Caco-2 (cell line): ENCODE data around the gene SSBP2. TPM values are rescaled to one million over a fixed set of nuclear protein-coding genes. Genes with fewer than 3 reads are reported as not detected.
"Not testable (repeated sequence)": the region's sequence is repeated elsewhere in the genome, so short reads cannot be mapped to it uniquely, and the experiment has no call there.

Source experiments
- BruUV-seq: library from RNA; stranded (reverse); fragments of 400-500 nt; replicated peaks from 2 replicates; lab custom pipeline; 2021; lab: Mats Ljungman, UMichigan
- CTCF ChIA-PET: fragments of 300-600 bp; sonication (Branson Sonifier 250); formaldehyde crosslinking; loops from one replicate; lab custom pipeline; 2022; ENCODE audit warnings: antibody characterized with exemption; lab: Charles Lee
- POLR2A ChIA-PET: fragments of 300-600 bp; sonication (Branson Sonifier 250); formaldehyde crosslinking; loops from one replicate; lab custom pipeline; 2022; ENCODE audit warnings: antibody characterized with exemption; lab: Charles Lee
- DNase-seq, 2 experiments: peaks; one replicate each; pipeline versions ENCODE4 v3.0.0 to v3.0.0-alpha.2; 2020 to 2022
- H3K27me3 ChIP-seq: replicated peaks from 2 replicates; pipeline ENCODE4 v1.6.0; 2011; ENCODE audit warnings: low read length; ENCODE audit not compliant: control insufficient read depth, insufficient read depth
- H3K36me3 ChIP-seq: 2 replicates; pipeline ENCODE4 v1.5.1; 2011; ENCODE audit warnings: low read length; ENCODE audit not compliant: control insufficient read depth, insufficient read depth
- H3K4me1 ChIP-seq: fragments of 250-450 bp; sonication (Bioruptor Pico); 2 replicates; pipeline ENCODE4 v1.5.1; 2020; ENCODE audit warnings: mild to moderate bottlenecking
- H3K4me3 ChIP-seq: 2 replicates; pipeline ENCODE4 v1.5.1; 2011; ENCODE audit warnings: low read depth, mild to moderate bottlenecking, control low read depth, low read length
- H3K9me3 ChIP-seq: fragments of 250-450 bp; sonication (Bioruptor Pico); 2 replicates; pipeline ENCODE4 v1.5.1; 2020; ENCODE audit warnings: mild to moderate bottlenecking, moderate library complexity
- H3K27ac Mint-ChIP-seq: one replicate; pipeline ENCODE4 v1.8.0; 2022; ENCODE audit warnings: mixed read lengths; ENCODE audit not compliant: unreplicated experiment
- H3K27me3 Mint-ChIP-seq: one replicate; pipeline ENCODE4 v1.8.0; 2022; ENCODE audit warnings: mixed read lengths; ENCODE audit not compliant: insufficient read depth, unreplicated experiment
- H3K36me3 Mint-ChIP-seq: one replicate; pipeline ENCODE4 v1.8.0; 2022; ENCODE audit warnings: mild to moderate bottlenecking, mixed read lengths; ENCODE audit not compliant: insufficient read depth, unreplicated experiment
- H3K4me1 Mint-ChIP-seq: one replicate; pipeline ENCODE4 v1.8.0; 2022; ENCODE audit warnings: low read depth, mixed read lengths; ENCODE audit not compliant: unreplicated experiment
- H3K4me3 Mint-ChIP-seq: one replicate; pipeline ENCODE4 v1.8.0; 2022; ENCODE audit warnings: mild to moderate bottlenecking, moderate library complexity, mixed read lengths; ENCODE audit not compliant: unreplicated experiment
- H3K9me3 Mint-ChIP-seq: one replicate; pipeline ENCODE4 v1.8.0; 2022; ENCODE audit warnings: mixed read lengths; ENCODE audit not compliant: unreplicated experiment
- CTCF ChIP-seq, 2 experiments: fragments of 200-600 bp in 1 of 2; IDR thresholded peaks; 1 replicate in 1 of 2; 2 replicates in 1 of 2; pipeline versions ENCODE4 v1.5.1 to v1.8.0; 2011 to 2022; ENCODE audit warnings: antibody characterized with exemption in 1 of 2, control low read depth in 1 of 2, inconsistent platforms in 1 of 2, low read depth in 1 of 2, low read length in 1 of 2, mild to moderate bottlenecking in 1 of 2, moderate library complexity in 1 of 2; ENCODE audit not compliant: insufficient read depth in 1 of 2, severe bottlenecking in 1 of 2, unreplicated experiment in 1 of 2
- intact Hi-C: fragments of 100-400 bp; cut with micrococcal nuclease; formaldehyde crosslinking; loops from one replicate; pipeline ENCODE4 v1.10.0; 2022; ENCODE audit not compliant: unreplicated experiment
- total RNA-seq: library from RNA; stranded (reverse); gene quantifications from 2 replicates; pipeline ENCODE4 v1.2.3, GENCODE V29; 2022

SSBP2 gene
- total RNA-seq, 1 experiment from 2014 or later = 2.5 TPM

DNA sequence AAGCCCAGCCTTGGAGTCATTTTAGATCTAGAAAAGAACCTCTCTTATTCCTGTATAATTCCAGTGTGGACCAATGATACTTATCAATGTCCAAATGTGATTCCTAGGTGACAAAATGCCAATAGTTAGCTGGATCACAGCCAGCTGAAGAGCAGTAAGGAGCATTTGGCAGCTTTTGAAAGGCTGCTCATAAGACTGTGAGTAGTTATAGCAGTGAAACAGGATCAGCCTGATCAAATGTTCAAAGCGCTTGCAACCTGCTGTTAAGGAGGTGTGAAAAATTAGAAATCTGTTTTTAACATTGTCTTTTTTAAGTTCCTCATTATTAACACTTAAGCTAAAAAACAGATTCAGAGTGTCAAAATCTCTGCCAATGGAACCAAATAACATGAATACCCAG is 85.1 kb downstream of the SSBP2 start:
- POLR2A ChIA-PET = no interaction called here
- BruUV-seq = no TSS peak
- no peaks in the 10 kb centered on the region for H3K36me3 Mint-ChIP-seq

DNA sequence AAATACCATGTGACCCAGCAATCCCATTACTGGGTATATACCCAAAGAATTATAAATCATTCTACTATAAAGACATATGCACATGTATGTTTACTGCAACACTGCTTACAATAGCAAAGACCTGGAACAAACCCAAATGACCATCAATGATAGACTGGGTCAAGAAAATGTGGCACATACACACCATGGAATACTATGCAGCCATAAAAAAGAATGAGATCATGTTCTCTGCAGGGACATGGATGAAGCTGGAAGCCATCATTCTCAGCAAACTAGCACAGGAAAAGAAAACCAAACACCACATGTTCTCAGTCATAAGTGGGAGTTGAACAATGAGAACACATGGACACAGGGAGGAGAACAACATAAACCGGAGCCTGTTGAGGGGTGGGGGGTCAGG is 90.3 kb downstream of the SSBP2 start:
- H3K27ac Mint-ChIP-seq, H3K36me3 Mint-ChIP-seq, H3K27me3 ChIP-seq, H3K4me3 Mint-ChIP-seq, POLR2A ChIA-PET, H3K9me3 ChIP-seq, H3K4me3 ChIP-seq, H3K27me3 Mint-ChIP-seq, H3K9me3 Mint-ChIP-seq, H3K36me3 ChIP-seq, DNase-seq, H3K4me1 ChIP-seq, H3K4me1 Mint-ChIP-seq, CTCF ChIA-PET, BruUV-seq: not testable (repeated sequence)
- intact Hi-C loops = loop anchor here (1.0 kb wide), 1 partner anchor 18 kb away; no protein-coding TSS in a partner anchor

More for the DNA sequence above, 85.1 kb downstream of the SSBP2 start:
- H3K9me3 ChIP-seq = no peaks in the 10 kb centered on the region
- Mint-ChIP-seq H3K27me3 (peaks cover 10% of the 10 kb centered on the region), H3K9me3 (no peaks in the 10 kb centered on the region), H3K4me3 (no peak overlapping the region), H3K27ac (no peak overlapping the region), H3K4me1 (no peaks in the 10 kb centered on the region)
- H3K4me1 ChIP-seq = no peaks in the 10 kb centered on the region
- TF ChIP-seq CTCF (IDR thresholded peaks at IDR 0.05; ENCODE audit: insufficient read depth in 1 of 2, low read depth in 1 of 2, low read length in 1 of 2, severe bottlenecking in 1 of 2, unreplicated experiment in 1 of 2) = no peak
- no peaks in the 10 kb centered on the region for H3K36me3 ChIP-seq
- H3K27me3 ChIP-seq = no peaks in the 10 kb centered on the region
- intact Hi-C loops = no loop called here
- H3K4me3 ChIP-seq = no peak overlapping the region
- DNase-seq = no peak
- CTCF ChIA-PET = no interaction called here

DNA sequence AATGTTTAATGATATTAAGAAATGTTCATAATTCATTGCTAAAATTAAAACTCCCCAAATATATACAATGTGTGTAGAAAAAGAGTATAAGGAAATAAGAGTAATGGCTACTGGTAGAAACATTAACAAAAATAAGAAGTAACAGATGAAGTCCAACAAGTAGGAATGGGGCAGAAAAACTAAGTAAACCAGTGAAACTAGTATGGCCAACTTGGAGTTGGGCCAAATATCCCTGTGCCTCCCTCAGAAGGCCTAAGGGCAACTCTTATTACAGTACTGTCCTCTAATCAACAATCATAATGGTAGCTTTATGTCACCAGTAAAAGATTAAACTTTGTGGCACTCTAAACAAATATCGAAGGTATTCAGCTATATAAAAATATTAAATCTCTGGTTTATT is 93.5 kb downstream of the SSBP2 start:
- H3K4me1 ChIP-seq = no peaks in the 10 kb centered on the region
- Mint-ChIP-seq H3K4me1 (no peaks in the 10 kb centered on the region), H3K27ac (no peak overlapping the region), H3K36me3 (no peaks in the 10 kb centered on the region), H3K27me3 (peaks cover 8% of the 10 kb centered on the region), H3K4me3 (no peak overlapping the region), H3K9me3 (no peaks in the 10 kb centered on the region)
- intact Hi-C loops = no loop called here
- H3K36me3 ChIP-seq = no peaks in the 10 kb centered on the region
- no peak for TF ChIP-seq CTCF (IDR thresholded peaks at IDR 0.05; ENCODE audit: insufficient read depth in 1 of 2, low read depth in 1 of 2, low read length in 1 of 2, severe bottlenecking in 1 of 2, unreplicated experiment in 1 of 2)
- ChIA-PET CTCF (no interaction called here), POLR2A (no interaction called here)
- no peak overlapping the region for H3K4me3 ChIP-seq
- no peaks in the 10 kb centered on the region for H3K27me3 ChIP-seq
- no peaks in the 10 kb centered on the region for H3K9me3 ChIP-seq
- no TSS peak for BruUV-seq
- no peak for DNase-seq

- Mint-ChIP-seq H3K4me3 (no peak overlapping the region), H3K9me3 (no peaks in the 10 kb centered on the region), H3K27ac (no peak overlapping the region), H3K36me3 (no peaks in the 10 kb centered on the region), H3K4me1 (no peaks in the 10 kb centered on the region), H3K27me3 (peaks cover 8% of the 10 kb centered on the region)
- no peak for DNase-seq
- CTCF ChIA-PET = no interaction called here
- Histone ChIP-seq H3K27me3 (no peaks in the 10 kb centered on the region), H3K36me3 (no peaks in the 10 kb centered on the region), H3K4me3 (no peak overlapping the region), H3K9me3 (no peaks in the 10 kb centered on the region), H3K4me1 (no peaks in the 10 kb centered on the region)
- TF ChIP-seq CTCF (IDR thresholded peaks at IDR 0.05; ENCODE audit: insufficient read depth in 1 of 2, low read depth in 1 of 2, low read length in 1 of 2, severe bottlenecking in 1 of 2, unreplicated experiment in 1 of 2) = no peak
- no TSS peak for BruUV-seq
- intact Hi-C loops = no loop called here
- POLR2A ChIA-PET = no interaction called here
These were observed 94.1 kb downstream of the SSBP2 start for GRCh38 chr5:81656783-81657182.
